DOHH2 (cell line): ENCODE data around the gene CHRNB2.

Source experiments
- CTCF ChIP-seq: fragments of 200-600 bp; sonication (generic); IDR thresholded peaks from one replicate; pipeline ENCODE4 v1.5.1; 2014; ENCODE audit warnings: antibody characterized with exemption, mild to moderate bottlenecking, low read depth, low read length; ENCODE audit not compliant: poor library complexity, severe bottlenecking
- EZH2phosphoT487 ChIP-seq: fragments of 200-600 bp; sonication (generic); IDR thresholded peaks from 2 replicates; pipeline ENCODE4 v1.6.1; 2017; ENCODE audit warnings: borderline replicate concordance, mild to moderate bottlenecking, antibody characterized with exemption, low read length, moderate library complexity, mixed read lengths

DNA sequence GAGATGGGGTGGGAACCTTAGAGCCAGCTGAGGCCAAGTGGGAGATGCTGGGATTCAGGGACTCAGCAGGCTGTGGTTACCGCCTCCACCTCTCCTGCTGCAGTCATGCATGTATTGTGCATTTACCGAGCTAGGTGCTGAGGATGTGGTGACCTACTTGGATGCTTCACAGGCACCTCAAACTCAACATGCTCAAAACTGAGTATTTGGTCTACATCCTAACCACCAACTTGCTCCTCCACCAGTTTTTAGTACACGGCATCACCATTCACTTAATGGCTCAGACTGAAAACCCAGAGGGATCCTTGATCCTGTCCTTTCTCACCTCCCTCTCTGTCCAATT is 5.6 kb downstream of the CHRNB2 start:
- no peak for TF ChIP-seq CTCF
- no peak for TF ChIP-seq EZH2phosphoT487
